Activated CD4-positive, alpha-beta T cell treated with anti-CD3 and anti-CD28 coated beads for 24 hours (primary cell): Measurements from ENCODE around the gene PAOX.
"Not testable (repeated sequence)": the region's sequence is repeated elsewhere in the genome, so short reads cannot be mapped to it uniquely, and the experiment has no call there.

Experiments used
- DNase-seq, 2 donors: peaks; one replicate each; pipeline ENCODE4 v3.0.0-alpha.2; 2020; ENCODE audit warnings: low read depth in 2 of 2

The PAOX gene

GRCh38 chr10:133405844-133406527 is 26.9 kb downstream of the PAOX start:
- DNase-seq = no peak

- no peak for DNase-seq
Measured at GRCh38 chr10:133411523-133412380, 32.7 kb downstream of the PAOX start.

- DNase-seq = no peak
Measured at GRCh38 chr10:133412381-133412711, 33.3 kb downstream of the PAOX start.

- not testable (repeated sequence) for DNase-seq
Measured at GRCh38 chr10:133414401-133414800, 35.3 kb downstream of the PAOX start.

GRCh38 chr10:133415752-133416151 is 36.7 kb downstream of the PAOX start:
- DNase-seq = no peak

- DNase-seq = no peak
Measured at GRCh38 chr10:133418289-133418993, 39.4 kb downstream of the PAOX start.

- DNase-seq = no peak
Measured at GRCh38 chr10:133419211-133419950, 40.3 kb downstream of the PAOX start.

- no peak for DNase-seq
Measured at GRCh38 chr10:133420028-133420427, 41.0 kb downstream of the PAOX start.

- DNase-seq = no peak
Measured at GRCh38 chr10:133420579-133420978, 41.5 kb downstream of the PAOX start.

GRCh38 chr10:133421336-133422222 is 42.5 kb downstream of the PAOX start:
- no peak for DNase-seq

GRCh38 chr10:133422223-133422806 is 43.3 kb downstream of the PAOX start:
- no peak for DNase-seq

GRCh38 chr10:133422807-133423771 is 44.0 kb downstream of the PAOX start:
- no peak for DNase-seq

GRCh38 chr10:133424102-133424501 is 45.0 kb downstream of the PAOX start:
- DNase-seq = not testable (repeated sequence)

GRCh38 chr10:133424601-133425000 is 45.5 kb downstream of the PAOX start, which contains the start of gene SPRN:
SPRN (minus strand) TSS chr10:133424625; CDS start chr10:133423681, 944 bp downstream.
- not testable (repeated sequence) for DNase-seq

GRCh38 chr10:133429571-133429970 is 50.5 kb downstream of the PAOX start:
- not testable (repeated sequence) for DNase-seq

GRCh38 chr10:133431888-133432613 is 53.0 kb downstream of the PAOX start:
- DNase-seq = not testable (repeated sequence)

- DNase-seq = not testable (repeated sequence)
Measured at GRCh38 chr10:133432789-133433188, 53.7 kb downstream of the PAOX start.

GRCh38 chr10:133438711-133439273 is 59.7 kb downstream of the PAOX start:
- no peak for DNase-seq
